Mammary epithelial cell (primary cell): Measurements from ENCODE around the gene COLEC12.

Experiments
- CTCF ChIP-seq, 2 donors: IDR thresholded peaks in 1 of 2; conservative IDR thresholded peaks in 1 of 2; 2 replicates each; pipeline ENCODE4 v1.5.1; 2011 to 2012; ENCODE audit warnings: inconsistent platforms in 2 of 2, low read length in 2 of 2, mild to moderate bottlenecking in 2 of 2, control low read depth in 1 of 2, low read depth in 1 of 2; ENCODE audit not compliant: insufficient read depth in 1 of 2; ENCODE audit errors: extremely low read depth in 1 of 2
- EZH2 ChIP-seq: IDR thresholded peaks from 2 replicates; pipeline ENCODE4 v1.6.1; 2012; ENCODE audit warnings: low read length, inconsistent platforms, borderline replicate concordance

- TF ChIP-seq EZH2 (no peak), CTCF (conservative IDR thresholded peaks at IDR 0.05 in 1 of 2, IDR thresholded peaks at IDR 0.05 in 1 of 2; ENCODE audit: extremely low read depth in 1 of 2, insufficient read depth in 1 of 2, low read depth in 1 of 2, low read length in 2 of 2) (no peak)
Observed at GRCh38 chr18:336713-337112, 163.8 kb downstream of the COLEC12 start.
